ENCODE data around the gene ETV3. TPM values are rescaled to one million over a fixed set of nuclear protein-coding genes. Genes with fewer than 3 reads are reported as not detected.

The ETV3 gene
- total RNA-seq, 1 experiment from 2014 or later, result 6.5 TPM

GRCh38 chr1:157142765-157143423 lies 4.7 kb upstream of the ETV3 start:
- DNase-seq (ENCODE audit: low spot score), result no peak
- in situ Hi-C loops (cut with HindIII; ENCODE audit: low sequenced_read_pairs), result no loop called here

GRCh38 chr1:157142201-157142600 lies 4.0 kb upstream of the ETV3 start:
- DNase-seq (ENCODE audit: low spot score), result no peak
- in situ Hi-C loops (cut with HindIII; ENCODE audit: low sequenced_read_pairs), result no loop called here

GRCh38 chr1:157141212-157141855 lies 3.1 kb upstream of the ETV3 start:
- in situ Hi-C loops (cut with HindIII; ENCODE audit: low sequenced_read_pairs), result no loop called here
- DNase-seq (ENCODE audit: low spot score), result no peak

GRCh38 chr1:157140063-157140588 lies 1.9 kb upstream of the ETV3 start:
- in situ Hi-C loops (cut with HindIII; ENCODE audit: low sequenced_read_pairs), result no loop called here
- DNase-seq (ENCODE audit: low spot score), result no peak

- in situ Hi-C loops (cut with HindIII; ENCODE audit: low sequenced_read_pairs), result no loop called here
- no peak for DNase-seq (ENCODE audit: low spot score)
These were observed 989 bp upstream of the ETV3 start for GRCh38 chr1:157139052-157139715.

- in situ Hi-C loops (cut with HindIII; ENCODE audit: low sequenced_read_pairs), result no loop called here
These were observed 581 bp downstream of the ETV3 start for GRCh38 chr1:157137408-157138219.

DNA sequence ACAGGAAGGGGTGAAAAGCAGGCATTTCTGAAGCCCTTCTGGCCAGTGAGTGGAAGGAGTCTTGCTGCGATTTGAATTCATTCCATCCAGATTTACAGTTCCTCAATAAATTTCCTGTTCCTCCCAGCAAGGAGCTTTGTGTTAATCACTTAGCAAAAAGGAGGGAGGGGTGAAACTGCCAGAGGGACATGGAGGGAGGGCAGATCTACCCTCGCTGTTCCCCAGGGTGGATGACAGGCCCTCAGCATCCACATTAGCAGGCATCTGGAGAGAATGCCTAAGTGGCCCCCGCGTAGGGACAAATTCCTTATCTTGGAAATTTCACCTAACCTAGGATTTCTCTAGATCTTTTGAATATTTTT lies 1.2 kb downstream of the ETV3 start:
- in situ Hi-C loops (cut with HindIII; ENCODE audit: low sequenced_read_pairs), result no loop called here
- no peak for DNase-seq (ENCODE audit: low spot score)

More at GRCh38 chr1:157137408-157138219, 581 bp downstream of the ETV3 start:
- DNase-seq (ENCODE audit: low spot score), result no peak

- no peak for DNase-seq (ENCODE audit: low spot score)
- in situ Hi-C loops (cut with HindIII; ENCODE audit: low sequenced_read_pairs), result no loop called here
These were observed 2.1 kb downstream of the ETV3 start for GRCh38 chr1:157136133-157136532.

DNA sequence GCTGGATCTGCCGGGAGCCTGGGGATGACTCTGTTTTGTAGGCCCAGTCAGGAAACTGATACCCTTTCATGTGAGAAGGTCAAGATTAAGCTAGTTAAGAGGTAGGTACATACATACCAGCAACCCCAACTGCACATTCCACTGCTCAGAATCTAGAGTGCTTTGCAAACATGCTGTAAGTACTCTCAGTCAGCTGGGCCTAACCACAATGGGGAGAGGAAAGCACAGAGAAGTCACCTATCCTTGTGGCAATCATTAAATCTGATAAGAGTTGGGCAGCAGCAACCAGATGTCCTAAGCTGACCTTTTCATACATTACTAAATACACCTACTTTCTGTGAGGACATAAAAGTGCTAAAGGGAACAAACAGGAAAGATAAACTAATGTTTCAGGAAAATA lies 2.5 kb downstream of the ETV3 start:
- no peak for DNase-seq (ENCODE audit: low spot score)
- in situ Hi-C loops (cut with HindIII; ENCODE audit: low sequenced_read_pairs), result no loop called here

- in situ Hi-C loops (cut with HindIII; ENCODE audit: low sequenced_read_pairs), result no loop called here
- no peak for DNase-seq (ENCODE audit: low spot score)
These were observed 3.1 kb downstream of the ETV3 start for GRCh38 chr1:157135070-157135469.

DNA sequence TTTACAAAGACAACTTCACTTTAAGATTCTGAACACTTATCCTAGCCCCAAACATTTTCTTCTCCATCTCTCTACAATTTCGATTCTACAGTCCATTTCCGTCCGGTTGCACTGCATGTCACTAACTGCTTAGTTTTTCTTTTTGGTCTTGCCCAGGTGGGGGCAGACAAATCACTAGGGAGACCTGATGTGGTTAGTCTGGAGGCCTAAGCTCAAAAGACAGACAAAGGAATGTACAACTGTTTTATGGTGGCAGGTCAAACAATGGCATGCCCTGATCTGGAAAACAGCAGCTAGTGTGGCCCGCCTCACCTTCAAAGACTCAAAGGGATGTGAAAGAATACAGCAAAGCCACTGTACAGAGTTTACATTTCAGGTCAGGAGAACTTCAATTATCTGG lies 3.8 kb downstream of the ETV3 start:
- DNase-seq (ENCODE audit: low spot score), result no peak
- in situ Hi-C loops (cut with HindIII; ENCODE audit: low sequenced_read_pairs), result no loop called here

DNA sequence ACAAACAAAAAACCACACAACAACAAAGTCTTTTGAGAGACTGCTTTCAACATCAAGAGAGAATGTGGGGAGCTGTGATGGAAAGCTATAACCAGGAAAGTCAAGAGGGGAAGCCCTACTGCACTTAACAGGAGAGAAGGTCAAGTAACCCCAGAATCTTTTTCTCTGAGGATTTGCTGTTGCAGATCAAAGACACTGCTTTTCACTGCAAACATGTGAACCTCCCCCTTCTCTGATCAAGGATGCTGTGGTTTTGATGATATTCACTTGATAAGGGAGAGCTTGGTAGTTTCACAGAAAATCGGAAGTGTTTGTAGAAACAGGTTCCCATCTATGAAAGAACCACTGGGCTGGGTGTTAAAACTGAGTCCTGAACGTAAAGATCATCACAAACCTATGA lies 4.8 kb downstream of the ETV3 start:
- in situ Hi-C loops (cut with HindIII; ENCODE audit: low sequenced_read_pairs), result no loop called here
- DNase-seq (ENCODE audit: low spot score), result no peak

- DNase-seq (ENCODE audit: low spot score), result no peak
- in situ Hi-C loops (cut with HindIII; ENCODE audit: low sequenced_read_pairs), result no loop called here
These were observed 5.5 kb downstream of the ETV3 start for GRCh38 chr1:157132616-157133167.

DNA sequence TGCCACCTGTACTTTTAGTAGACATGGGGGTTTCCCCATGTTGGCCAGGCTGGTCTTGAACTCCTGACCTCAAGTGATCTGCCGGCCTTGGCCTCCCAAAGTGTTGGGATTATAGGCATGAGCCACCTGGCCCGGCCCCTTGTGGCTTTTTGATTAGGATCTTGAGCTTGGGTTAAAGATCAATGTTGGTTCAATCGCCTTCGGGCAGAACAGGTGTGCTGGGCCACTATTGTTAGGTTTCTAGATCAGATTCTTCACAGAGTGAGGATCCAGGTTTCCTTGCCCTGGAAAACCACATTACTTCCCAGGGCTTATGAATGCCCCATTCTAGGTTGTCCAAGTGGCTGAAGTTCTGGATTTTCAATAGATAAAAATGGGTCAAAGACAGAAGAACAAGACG lies 6.1 kb downstream of the ETV3 start:
- no peak for DNase-seq (ENCODE audit: low spot score)
- in situ Hi-C loops (cut with HindIII; ENCODE audit: low sequenced_read_pairs), result no loop called here

DNA sequence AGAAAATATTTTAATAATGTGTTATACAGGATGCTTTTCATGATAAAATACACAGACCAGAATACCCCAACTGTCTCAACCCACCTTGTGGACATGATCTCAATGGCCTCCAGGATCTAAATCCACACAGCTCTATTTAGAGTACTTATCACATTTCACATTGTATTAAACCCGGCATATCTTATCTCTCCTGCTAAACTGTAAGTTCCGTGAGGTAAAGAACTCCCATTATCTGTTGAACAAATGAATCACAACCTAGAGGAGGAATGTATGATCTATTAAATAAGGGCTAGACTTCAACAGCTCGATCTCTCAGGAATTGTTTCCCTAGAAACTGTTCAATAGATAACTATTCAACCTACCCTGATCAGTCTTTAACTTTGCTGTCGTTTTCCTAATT lies 6.9 kb downstream of the ETV3 start:
- DNase-seq (ENCODE audit: low spot score), result no peak

DNA sequence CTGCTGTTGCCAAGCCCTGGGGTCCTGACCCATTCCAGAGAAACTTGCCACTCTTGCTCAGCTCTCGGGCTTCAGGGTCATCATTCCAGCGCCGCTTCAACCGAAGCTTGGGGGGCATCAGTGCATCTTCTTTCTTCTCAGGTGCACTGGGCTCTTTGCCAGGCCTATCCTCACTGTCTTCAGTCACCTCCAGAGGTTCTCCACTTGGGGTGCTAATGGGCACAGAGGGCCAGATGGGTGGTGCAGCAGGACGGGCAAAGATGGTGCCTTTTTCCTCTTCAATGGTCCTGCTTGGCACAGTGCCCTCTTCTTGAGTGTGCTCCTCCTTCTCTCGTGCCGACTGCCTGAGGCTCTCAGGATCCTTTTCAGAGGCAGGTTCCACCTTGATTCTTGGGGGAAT lies 13.3 kb downstream of the ETV3 start:
- in situ Hi-C loops (cut with HindIII; ENCODE audit: low sequenced_read_pairs), result no loop called here
- DNase-seq (ENCODE audit: low spot score), result no peak

More for the DNA sequence above, 6.9 kb downstream of the ETV3 start:
- in situ Hi-C loops (cut with HindIII; ENCODE audit: low sequenced_read_pairs), result no loop called here

DNA sequence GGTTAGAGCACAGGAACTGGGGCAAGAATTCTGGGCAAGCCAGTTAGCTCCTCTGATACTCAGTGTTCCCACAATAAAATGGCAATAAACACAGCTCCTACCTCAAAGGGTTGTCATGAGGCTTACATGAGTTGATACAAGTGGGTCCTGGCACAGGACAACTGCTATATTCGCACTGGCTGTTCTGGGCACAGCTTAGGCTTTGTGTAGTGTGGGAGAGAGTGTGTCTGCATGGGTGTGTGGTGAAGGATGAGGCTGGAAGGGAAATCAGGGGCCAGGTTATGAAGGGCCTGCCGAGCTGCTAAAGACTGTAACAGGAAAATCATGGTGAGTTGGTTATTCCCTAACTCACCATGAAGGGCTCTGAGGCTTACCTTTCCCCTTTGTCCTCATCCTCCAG lies 18.7 kb downstream of the ETV3 start:
- in situ Hi-C loops (cut with HindIII; ENCODE audit: low sequenced_read_pairs), result no loop called here
- DNase-seq (ENCODE audit: low spot score), result no peak

- no peak for DNase-seq (ENCODE audit: low spot score)
- in situ Hi-C loops (cut with HindIII; ENCODE audit: low sequenced_read_pairs), result no loop called here
These were observed 19.2 kb downstream of the ETV3 start for GRCh38 chr1:157119008-157119407.

DNA sequence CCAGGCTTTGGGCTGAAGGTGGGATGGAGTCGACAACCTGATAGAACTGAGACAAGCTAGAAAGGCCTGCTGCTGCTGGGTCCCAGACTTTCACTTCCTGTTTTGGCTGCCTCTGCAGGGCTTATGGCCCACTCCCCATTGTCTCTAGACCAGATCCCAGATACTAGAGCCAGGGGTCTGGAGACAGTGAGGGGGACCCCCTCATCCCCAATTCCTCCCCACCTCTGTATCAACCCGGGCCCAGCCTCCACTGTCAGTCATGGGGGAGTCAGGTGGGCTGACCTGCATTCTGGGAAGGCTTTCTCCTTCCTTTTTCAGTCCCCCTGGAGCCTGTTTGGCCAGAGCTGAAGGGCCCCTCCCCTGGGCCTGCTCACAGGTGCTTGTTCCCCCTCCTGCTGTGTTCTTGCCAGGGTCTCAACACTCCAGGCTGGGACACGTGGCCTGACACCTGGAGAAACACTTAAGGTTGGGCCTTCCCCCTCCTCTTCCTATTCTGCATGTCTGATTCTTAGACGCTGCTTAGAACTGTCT lies 20.6 kb downstream of the ETV3 start:
- in situ Hi-C loops (cut with HindIII; ENCODE audit: low sequenced_read_pairs), result no loop called here
- no peak for DNase-seq (ENCODE audit: low spot score)

Measured in G401 (cell line).